HG02943 (cell line): ENCODE results near the gene TRMT112.
"Not testable (repeated sequence)": the region's sequence is repeated elsewhere in the genome, so short reads cannot be mapped to it uniquely, and the experiment has no call there.

Experiments
- ATAC-seq: cut with Tn5 transposase; IDR thresholded peaks from one replicate; pipeline ENCODE4 v1.9.1; 2021; ENCODE audit warnings: mild to moderate bottlenecking, low read depth, moderate library complexity; ENCODE audit not compliant: unreplicated experiment

The TRMT112 gene

GRCh38 chr11:64314805-64315561, 2.4 kb downstream of the TRMT112 start:
- no peak for ATAC-seq

GRCh38 chr11:64314146-64314804, 3.1 kb downstream of the TRMT112 start:
- ATAC-seq: no peak

- no peak for ATAC-seq
These were observed 3.7 kb downstream of the TRMT112 start for GRCh38 chr11:64313491-64314145.

- no peak for ATAC-seq
These were observed 4.4 kb downstream of the TRMT112 start for GRCh38 chr11:64312947-64313346.

- ATAC-seq: not testable (repeated sequence)
These were observed 9.6 kb downstream of the TRMT112 start for GRCh38 chr11:64307795-64308194.

- no peak for ATAC-seq
These were observed 10.3 kb downstream of the TRMT112 start for GRCh38 chr11:64306876-64307622.

- no peak for ATAC-seq
These were observed 10.8 kb downstream of the TRMT112 start for GRCh38 chr11:64306563-64306875.

GRCh38 chr11:64305691-64306562, 11.4 kb downstream of the TRMT112 start:
- ATAC-seq: peak; percentile 32

- ATAC-seq: peak; percentile 53
These were observed 12.2 kb downstream of the TRMT112 start, which contains the start of gene ESRRA for GRCh38 chr11:64305075-64305690. ESRRA (plus strand) TSS chr11:64305524; CDS start chr11:64307180, 1,656 bp downstream.

GRCh38 chr11:64304316-64305072, 12.9 kb downstream of the TRMT112 start:
- peak; percentile 11 for ATAC-seq

- no peak for ATAC-seq
These were observed 13.4 kb downstream of the TRMT112 start for GRCh38 chr11:64304032-64304315.

- no peak for ATAC-seq
These were observed 14.0 kb downstream of the TRMT112 start for GRCh38 chr11:64303109-64304031.

GRCh38 chr11:64299847-64300648, 17.3 kb downstream of the TRMT112 start, which contains the start of gene CATSPERZ:
CATSPERZ (plus strand) TSS chr11:64300358; CDS start chr11:64300411, 53 bp downstream.
- ATAC-seq: no peak

GRCh38 chr11:64298966-64299846, 18.2 kb downstream of the TRMT112 start:
- no peak for ATAC-seq

GRCh38 chr11:64297699-64298358, 19.5 kb downstream of the TRMT112 start:
- ATAC-seq: no peak
